GM18502 (cell line): Measurements from ENCODE around the gene SEC61A1.

Experiments used
- ATAC-seq: cut with Tn5 transposase; IDR thresholded peaks from one replicate; pipeline ENCODE4 v1.9.1; 2021; ENCODE audit warnings: mild to moderate bottlenecking; ENCODE audit not compliant: unreplicated experiment, poor library complexity

The SEC61A1 gene

DNA sequence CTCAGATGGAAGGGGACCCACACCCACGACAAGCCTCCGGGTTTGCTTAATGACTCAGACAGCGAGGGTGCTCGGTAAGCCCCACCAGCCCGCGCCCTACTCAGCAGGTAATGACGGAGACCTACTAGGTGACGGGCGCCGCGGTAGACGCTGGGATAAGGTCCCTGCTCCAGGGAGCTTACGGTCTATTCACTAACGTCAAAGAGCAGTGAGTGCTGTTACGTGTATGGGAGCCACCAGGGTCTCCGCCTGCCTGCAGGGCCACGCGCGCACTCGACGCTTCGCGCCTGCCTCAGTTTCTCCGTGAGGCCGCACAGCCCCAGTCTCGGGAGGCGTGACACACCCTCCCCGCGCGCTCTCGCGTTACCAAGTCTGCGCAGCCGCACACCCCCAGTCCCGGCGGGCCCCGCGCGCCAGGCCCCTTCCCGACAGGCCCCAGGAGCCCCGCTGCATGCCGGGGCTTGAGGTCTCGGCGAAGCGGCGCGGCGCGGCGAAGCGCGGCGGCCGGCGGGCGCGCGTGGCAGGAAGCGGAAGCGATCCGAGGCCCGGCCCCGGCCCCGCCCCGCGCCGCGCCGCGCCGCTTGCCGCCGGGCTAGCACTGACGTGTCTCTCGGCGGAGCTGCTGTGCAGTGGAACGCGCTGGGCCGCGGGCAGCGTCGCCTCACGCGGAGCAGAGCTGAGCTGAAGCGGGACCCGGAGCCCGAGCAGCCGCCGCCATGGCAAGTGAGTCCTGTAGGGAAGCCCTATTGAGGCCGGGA lies at the start of gene SEC61A1:
SEC61A1 (plus strand) TSS at position 601 of the 758 bp plus-strand sequence; CDS start at position 717, 116 bp downstream.
- ATAC-seq = peak; percentile 90

DNA sequence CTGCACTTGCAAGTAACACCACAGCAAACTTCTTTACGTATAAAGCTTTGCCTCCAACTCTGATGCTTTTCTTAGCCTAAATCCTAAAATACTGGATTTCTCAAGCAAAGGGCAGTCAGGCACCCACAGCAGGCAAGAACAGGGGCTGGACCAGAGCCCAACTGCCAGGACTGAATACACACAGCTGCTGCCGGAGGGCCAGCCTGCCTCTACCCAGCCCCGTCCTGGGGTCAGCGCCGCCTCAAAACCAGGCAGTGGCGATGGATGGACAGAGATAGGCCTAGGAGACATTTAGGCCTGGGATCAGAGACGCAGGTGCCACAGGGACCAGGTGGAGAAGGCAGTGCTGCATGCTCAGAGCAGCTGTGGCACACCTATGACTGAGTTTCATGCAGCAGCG lies 47.6 kb upstream of the SEC61A1 start:
- ATAC-seq = no peak

DNA sequence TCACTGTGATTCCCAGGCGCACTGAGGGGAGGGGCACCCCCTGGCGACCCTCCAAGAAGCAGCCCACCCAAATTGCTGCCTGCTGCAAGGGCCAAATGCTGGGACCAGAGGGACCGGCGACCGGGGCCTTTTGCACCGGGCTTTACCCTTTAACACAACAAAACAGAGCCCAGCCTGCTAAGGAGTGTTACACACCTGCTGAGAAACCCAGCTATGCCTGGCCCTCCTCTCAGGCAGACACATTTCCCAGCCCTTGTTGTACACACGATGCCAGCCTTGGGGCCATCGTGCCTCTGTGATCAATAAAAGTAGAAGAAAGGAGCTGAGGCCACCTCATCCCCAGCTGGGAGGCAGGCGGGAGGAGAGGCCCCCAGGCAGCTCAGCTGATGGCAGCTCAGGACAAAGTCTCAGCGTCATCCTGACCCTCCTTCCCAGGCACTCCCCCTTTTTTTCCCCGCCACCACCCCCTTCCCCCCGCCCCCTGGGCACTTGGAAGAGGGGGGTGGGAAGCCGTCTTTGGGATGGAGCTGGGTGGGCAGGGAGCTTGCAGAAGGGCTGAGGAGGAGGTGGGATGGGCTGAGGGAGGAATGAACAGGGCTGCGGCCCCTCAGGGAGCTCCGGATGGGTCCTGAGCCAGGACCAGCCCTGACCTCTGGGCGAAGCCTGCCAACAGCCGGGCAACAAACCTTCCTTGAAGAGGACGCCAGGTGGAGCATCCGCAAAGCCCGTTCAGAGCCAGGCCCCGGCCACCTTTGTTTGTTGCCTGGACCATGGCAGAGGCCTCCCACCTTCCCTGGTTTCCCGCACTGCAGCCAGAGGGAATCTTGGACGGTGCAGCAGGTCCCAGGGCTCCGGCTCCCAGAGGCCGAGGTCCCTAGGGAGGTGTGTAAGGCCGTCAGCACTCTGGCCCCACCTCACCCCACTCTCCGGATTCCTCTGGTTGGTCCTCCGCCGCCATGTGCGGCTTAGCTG lies 45.9 kb upstream of the SEC61A1 start:
- ATAC-seq = no peak

DNA sequence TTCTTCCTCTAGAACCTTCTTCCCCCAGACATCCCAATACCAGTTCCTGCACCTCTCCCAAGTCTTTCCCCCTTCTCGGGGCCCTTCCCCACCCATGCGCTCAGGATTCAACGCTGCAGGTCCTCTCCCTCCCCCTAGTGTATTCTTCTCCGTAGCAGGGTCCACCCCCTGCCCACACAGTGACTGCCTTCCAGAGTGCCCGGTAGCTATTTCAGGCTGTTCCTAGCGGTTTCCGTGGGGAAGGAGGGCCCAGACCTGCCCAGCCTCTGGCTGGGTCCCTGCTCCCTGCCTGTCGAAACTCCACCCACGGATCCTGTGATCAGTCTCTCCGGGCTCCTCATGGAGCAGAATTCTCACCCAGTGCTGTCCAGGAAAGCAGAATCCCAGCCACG lies 45.2 kb upstream of the SEC61A1 start:
- no peak for ATAC-seq

DNA sequence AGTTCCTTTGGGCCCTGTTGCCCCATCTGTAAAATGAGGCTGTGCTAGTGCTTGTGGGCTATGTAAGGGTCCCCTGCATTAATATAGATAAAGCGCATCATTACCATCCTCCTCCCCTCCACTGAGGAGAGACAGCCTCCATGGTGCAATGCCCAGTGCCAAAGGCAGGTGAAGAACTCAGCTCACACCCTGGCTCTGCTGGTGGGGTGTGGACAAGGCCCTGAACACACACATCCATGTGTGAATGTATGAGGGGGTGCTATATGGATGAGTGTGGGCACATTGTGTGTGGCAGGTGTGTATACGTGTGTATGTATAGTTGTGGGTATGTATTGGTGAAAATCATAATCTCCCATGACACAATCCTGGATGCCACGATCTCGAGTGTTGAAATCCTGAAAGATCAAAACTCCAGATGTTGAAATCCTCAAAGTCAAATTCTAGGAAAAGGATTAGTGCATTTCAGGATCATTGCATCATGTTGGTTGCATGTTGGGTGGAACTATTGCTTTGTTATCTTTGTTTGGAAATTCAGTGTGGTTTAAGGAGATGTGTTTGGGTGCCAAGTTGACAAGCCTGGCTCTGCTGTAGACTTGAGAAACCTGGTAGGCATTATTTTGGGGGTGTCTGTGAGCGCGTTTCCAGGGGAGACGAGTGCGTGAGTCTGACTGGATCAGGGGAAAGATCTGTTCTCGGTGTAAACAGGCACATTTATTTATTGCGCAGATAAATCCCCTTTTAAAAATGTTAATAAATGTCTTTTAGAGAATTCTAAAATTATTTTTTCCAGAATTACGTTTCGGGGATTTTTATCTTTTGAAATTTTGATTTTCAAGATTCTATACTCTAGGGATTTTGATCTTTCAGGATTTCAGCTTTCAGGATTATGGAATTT lies 42.0 kb upstream of the SEC61A1 start:
- ATAC-seq = no peak

DNA sequence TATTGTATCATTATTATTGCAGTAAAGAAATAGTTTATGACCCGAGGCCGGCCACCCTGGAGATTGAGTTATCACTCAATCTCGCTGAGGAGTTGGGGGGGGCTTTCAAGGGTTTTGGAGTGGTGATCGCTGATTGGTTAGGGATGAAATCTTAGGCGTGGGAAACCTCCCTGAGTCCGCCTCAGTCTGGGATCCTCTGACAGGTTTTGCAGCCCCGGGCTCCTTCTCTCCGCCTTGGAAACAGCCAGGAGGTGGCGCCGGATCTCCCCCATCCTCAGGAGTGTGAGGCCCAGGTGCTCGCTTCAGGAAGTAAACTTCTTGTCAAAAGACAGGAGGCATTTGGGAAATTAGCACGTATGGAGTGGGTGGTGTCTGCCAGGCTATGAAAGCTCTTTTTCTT lies 41.1 kb upstream of the SEC61A1 start:
- ATAC-seq = no peak

DNA sequence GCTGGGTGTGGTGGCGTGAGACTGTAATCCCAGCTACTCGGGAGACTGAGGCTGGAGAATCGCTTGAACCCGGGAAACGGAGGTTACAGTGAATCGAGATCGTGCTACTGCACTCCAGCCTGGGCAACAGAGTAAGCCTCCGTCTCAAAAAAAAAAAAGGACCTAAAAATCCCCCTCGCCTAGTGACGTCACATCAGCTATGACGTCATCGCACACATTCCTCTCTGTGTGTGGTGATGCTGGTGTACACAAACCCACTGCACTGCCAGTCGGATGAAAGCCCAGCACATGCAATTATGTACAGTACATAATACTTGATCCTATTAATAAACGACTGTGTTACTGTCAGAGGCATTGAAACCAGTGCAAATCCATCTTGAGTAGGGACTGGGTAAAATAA lies 40.2 kb upstream of the SEC61A1 start:
- ATAC-seq = no peak

DNA sequence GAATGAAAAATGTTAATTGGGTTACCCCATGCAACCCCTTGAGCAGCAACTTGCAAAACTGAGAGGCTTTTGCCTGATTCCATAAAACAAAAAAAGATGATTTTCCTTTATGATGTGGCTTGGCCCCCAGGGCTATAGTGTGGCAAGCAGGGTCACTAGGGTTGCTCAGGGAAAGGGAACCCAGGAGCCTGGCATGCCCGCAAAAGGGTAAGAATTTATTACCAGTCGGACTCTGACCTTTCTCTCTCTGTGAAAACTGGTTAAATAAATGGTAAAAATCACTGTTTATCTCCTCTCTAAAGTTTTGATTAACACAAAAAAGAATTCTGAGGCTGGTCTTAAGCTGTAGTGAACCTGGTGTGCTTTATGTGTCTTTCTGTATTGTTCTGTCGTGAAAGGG lies 37.7 kb upstream of the SEC61A1 start:
- no peak for ATAC-seq

DNA sequence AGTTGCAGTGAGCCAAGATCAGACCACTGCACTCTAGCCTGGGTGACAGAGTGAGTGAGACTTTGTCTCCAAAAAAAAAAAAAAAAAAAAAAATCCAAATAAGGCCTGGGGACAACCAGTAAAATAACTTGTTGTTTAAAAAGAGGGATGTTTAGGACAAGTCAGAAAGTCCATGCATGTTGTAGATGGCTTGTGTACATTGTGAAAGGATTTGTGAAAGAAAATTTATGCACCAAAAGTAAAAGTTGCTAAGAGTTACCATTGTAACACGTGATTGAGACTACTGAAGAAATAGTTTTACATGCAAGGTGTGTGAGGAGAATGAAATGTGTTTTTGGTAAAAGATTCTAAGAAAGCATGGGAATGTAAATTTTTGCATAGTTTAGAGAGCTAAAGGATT lies 35.7 kb upstream of the SEC61A1 start:
- no peak for ATAC-seq

DNA sequence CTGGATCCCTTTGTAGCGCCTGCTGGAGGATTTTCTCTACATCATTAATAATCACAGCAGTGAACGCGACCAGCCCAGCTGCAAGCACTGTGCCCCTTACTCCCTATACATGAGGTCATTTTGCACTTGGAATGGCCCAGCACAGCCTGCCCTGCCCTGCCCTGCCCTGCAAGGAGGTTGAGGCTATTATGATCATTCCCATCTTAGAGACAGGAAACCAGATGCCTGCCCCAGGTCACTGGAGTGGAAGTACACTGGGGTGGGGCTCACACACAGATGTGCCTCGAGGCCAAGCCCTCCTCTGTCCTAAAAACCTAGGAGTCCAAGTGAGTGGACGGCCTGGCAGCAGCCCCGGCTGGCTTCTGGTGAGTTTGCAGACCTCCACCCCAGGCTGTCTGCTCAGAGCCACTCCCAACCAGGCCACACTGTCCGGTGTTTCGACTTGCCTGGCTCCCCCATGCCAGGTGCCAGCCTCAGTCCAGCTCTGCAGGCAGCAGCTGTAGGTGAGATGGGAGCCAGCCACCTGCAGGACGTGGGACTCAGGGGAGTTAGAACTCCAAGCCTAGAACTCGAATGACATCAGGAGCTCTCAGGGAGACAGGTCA lies 30.4 kb upstream of the SEC61A1 start:
- no peak for ATAC-seq

DNA sequence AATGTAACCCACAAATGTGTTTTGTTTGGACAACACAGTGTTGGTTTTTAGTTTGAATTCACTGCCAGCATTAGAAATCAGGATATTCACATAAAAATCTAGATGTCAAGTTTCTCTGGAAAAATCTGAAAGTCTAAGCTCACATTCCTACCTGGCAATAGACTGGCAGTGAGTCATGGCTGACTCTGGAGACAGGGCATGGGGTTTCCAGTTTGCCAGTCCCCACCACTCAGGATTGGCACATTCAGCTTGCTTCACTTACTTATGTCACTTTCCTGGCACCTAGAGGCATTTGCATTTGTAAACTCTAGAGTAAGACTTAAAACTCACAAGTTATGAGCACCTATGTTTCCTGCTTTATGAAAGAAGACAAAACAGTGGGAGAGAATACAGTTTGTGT lies 19.1 kb upstream of the SEC61A1 start:
- no peak for ATAC-seq

DNA sequence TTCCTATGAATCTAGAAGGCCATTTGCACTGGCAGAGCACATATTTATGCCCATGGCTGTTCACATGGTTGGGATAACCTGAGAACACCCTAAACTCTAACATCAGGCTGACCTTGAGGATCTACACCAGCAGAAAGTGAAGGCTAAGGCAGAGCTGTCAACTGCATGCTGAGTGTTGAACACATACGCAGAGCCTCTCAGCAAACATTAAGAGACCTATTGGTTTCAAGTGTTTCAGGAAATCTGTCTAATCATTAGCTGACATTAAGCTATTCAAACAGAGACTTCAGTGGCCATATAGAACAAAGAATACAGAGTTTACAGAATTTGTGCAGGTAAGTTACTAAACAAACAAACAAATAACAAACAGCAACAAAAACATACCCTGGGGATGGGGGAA lies 16.1 kb upstream of the SEC61A1 start:
- ATAC-seq = no peak

DNA sequence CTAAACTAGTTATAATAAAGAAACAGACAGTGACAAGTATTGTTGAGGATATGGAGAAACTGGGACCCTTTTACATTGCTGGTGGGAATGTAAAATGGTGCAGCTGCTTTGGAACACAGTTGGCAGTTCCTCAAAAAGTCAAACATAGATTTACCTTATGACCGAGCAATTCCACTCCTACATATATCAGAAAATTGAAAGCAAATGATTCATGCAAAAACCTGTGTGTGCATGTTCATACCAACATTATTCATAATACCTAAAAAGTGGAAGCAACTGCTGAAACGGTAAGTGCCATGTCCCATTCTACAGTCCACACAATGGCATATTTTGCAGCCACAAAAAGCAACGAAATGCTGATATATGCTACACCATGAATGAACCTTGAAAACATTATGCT lies 12.2 kb upstream of the SEC61A1 start:
- ATAC-seq = no peak

DNA sequence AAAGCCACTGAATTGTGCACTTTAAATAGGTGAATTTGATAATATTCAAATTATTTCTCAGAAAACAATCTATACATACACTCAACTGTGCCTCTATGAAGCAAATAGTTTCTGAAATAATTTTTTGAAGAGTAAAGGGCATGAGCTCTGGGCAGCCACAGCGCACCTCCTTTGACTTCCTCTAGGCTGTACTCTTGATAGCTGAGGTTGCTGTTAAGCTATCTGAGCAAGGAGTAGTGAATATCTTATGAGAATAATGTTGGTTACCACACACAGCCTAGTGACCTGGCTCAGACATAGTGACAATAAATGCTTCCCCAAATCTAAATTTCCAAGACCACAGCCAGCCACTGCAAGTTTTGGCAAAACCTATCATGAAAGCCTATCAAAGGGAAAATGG lies 11.6 kb upstream of the SEC61A1 start:
- ATAC-seq = no peak

DNA sequence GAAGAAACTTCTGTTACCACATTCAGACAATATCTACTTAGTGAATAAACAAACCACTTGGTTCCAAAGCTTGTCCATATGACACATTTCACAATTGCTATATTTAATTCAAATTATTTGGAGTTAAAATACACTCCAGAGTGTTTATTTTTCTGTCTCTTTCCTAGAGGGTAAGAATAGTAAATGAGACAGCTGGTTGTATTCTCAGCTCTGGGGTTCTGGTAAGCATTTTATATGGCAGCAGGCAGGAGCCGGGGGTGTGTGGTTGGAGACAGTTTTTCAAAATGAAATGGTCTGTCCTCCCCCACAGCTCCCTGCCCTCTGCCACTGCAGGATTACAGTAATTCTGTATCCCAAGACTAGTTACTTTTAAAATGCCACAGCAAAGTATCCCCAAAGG lies 10.9 kb upstream of the SEC61A1 start:
- ATAC-seq = no peak

DNA sequence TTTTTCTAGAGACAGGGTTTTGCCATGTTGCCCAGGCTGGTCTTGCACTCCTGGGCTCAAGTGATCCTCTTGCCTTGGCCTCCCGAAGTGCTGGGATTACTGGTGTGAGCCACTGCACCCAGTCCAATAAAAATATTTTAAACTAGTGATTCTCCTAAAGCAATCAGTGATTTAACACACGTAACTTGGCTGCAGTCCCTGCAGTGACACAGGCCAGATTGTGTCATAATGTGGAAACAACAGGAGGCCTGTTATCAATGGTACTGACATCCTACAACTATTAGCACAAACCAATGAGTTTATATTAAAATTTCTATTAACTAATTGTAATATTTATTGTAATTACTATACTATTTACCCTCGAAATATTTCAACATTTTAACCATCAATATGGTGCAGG lies 1.6 kb upstream of the SEC61A1 start:
- no peak for ATAC-seq

DNA sequence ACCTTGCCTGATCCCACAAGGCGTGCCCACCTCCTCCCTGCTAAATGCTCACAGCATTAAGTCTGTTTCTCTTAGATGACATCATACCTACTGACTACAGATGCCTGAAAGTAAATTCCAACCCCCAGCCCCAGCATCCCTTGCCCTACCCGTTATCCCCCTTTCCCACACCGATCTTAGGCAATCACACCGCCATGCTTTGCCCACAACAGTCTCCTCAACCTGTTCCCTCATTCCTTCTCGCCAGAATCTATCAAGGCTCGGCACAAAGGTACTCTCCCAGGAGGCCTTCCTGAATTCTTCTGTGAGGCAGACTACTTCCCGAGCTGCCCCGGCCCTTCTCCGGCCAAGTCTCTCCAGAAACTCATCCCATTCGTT lies 789 bp upstream of the SEC61A1 start:
- ATAC-seq = no peak

DNA sequence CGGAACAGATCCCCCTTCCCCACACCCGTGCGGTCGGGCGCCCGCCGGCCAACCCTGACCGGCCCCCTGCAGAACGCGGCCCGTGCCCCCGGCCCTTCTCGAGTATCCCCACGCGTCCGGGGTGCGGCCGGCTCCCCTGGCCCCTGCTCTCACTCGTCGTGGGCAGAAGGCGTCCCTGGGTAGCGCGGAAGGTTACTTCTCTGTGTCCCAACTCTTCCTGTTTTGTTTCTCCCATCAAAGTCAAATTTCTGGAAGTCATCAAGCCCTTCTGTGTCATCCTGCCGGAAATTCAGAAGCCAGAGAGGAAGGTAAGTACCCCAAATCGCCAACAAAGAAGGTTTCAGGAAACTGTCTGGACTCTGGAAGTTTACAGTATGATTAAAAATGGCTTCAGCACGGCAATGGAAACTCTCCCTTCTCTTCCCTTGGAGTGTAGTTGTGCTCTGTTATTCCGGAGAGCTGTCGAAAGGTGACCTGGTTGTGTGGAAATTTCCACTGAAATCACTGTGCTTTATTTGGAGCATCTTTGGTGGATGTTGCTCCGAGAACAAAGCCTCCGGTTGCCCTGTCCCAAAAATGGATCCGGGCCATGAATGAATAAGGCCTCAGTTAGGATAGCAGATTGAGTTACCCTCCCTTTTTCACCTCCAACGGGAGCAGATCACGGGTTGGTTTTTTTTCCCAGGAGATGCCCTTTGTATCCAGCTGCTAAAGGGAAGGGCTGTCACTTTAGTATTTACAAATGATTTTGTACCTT lies 536 bp downstream of the SEC61A1 start:
- no peak for ATAC-seq

DNA sequence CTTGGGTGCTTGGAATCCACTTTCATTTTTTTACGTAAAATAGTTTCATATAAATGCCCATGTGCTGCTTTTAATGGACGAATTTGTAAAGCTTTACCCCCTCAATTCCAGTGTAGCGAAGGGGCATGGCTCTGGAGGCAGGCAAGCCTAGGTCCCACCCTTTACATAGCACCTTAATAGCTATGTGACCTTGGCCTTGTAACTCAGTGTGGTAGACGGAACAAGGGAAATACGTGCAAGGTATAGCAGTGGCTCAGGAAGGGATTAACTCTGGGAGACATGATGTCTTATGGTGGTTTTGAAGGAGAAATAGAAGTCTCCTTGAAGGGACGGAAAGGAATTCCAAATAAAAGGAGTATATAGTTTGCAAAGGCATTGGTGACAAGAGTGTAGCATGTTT lies 1.4 kb downstream of the SEC61A1 start:
- no peak for ATAC-seq
